Measurements from ENCODE around the gene KLF17. TPM values are rescaled to one million over a fixed set of nuclear protein-coding genes. Genes with fewer than 3 reads are reported as not detected.
"Not testable (repeated sequence)": the region's sequence is repeated elsewhere in the genome, so short reads cannot be mapped to it uniquely, and the experiment has no call there.

KLF17 gene
- polyA plus RNA-seq, 1 donor (not counting 4 experiments of a cell fraction or from before 2014, with no cell fraction given), result not detected

- Histone ChIP-seq H2AFZ (ENCODE audit: control insufficient read depth, low read length) (no peak overlapping the region), H3K4me2 (ENCODE audit: control insufficient read depth, extremely low read depth, insufficient read depth, low read depth, low read length) (no peak overlapping the region), H3K9ac (ENCODE audit: control insufficient read depth, extremely low read depth, insufficient read depth, low read length) (no peak overlapping the region), H3K9me3 (ENCODE audit: control insufficient read depth, low read depth, low read length) (no peaks in the 10 kb centered on the region), H3K27ac (ENCODE audit: control insufficient read depth, insufficient read depth, low read length) (no peak overlapping the region), H4K20me1 (ENCODE audit: control insufficient read depth, extremely low read depth, insufficient read depth, low read length) (no peaks in the 10 kb centered on the region), H3K36me3 (ENCODE audit: control insufficient read depth in 2 of 2, extremely low read depth in 1 of 2, insufficient read depth in 2 of 2, low read length in 2 of 2) (no peaks in the 10 kb centered on the region), H3K9me1 (ENCODE audit: control insufficient read depth, extremely low read depth, insufficient read depth, low read length) (no peaks in the 10 kb centered on the region), H3K4me1 (ENCODE audit: control insufficient read depth, extremely low read depth, insufficient read depth, low read length) (no peaks in the 10 kb centered on the region), H3K27me3 (ENCODE audit: control insufficient read depth, extremely low read depth, insufficient read depth, low read length) (no peaks in the 10 kb centered on the region), H3K4me3 (ENCODE audit: control insufficient read depth in 2 of 3, extremely low read depth in 1 of 3, insufficient read depth in 2 of 3, low read depth in 1 of 3, low read length in 3 of 3) (no peak overlapping the region), H3K79me2 (ENCODE audit: control insufficient read depth, insufficient read depth, low read length) (no peaks in the 10 kb centered on the region)
- FAIRE-seq (no peak), DNase-seq (ENCODE audit: low read depth, low spot score) (no peak)
- dilution Hi-C loops (cut with MboI; ENCODE audit: extremely low pct_ligation_motif_present, low sequenced_read_pairs), result no loop called here
- TF ChIP-seq CTCF (optimal IDR thresholded peaks at IDR 0.05 in 1 of 3, IDR thresholded peaks at IDR 0.05 in 1 of 3, conservative IDR thresholded peaks at IDR 0.05 in 1 of 3; ENCODE audit: extremely low read depth in 1 of 3, insufficient read depth in 2 of 3, low read length in 3 of 3) (no peak), EZH2 (IDR thresholded peaks at IDR 0.05; ENCODE audit: low read length) (no peak)
Observed at GRCh38 chr1:44138239-44138638, 19.6 kb downstream of the KLF17 start.

GRCh38 chr1:44139565-44139964, 20.9 kb downstream of the KLF17 start:
- H3K36me3 ChIP-seq (ENCODE audit: control insufficient read depth in 2 of 2, extremely low read depth in 1 of 2, insufficient read depth in 2 of 2, low read length in 2 of 2); H3K27me3 ChIP-seq (ENCODE audit: control insufficient read depth, extremely low read depth, insufficient read depth, low read length); H3K4me3 ChIP-seq (ENCODE audit: control insufficient read depth in 2 of 3, extremely low read depth in 1 of 3, insufficient read depth in 2 of 3, low read depth in 1 of 3, low read length in 3 of 3); dilution Hi-C loops (cut with MboI; ENCODE audit: extremely low pct_ligation_motif_present, low sequenced_read_pairs); H3K9me3 ChIP-seq (ENCODE audit: control insufficient read depth, low read depth, low read length); H2AFZ ChIP-seq (ENCODE audit: control insufficient read depth, low read length); H3K9ac ChIP-seq (ENCODE audit: control insufficient read depth, extremely low read depth, insufficient read depth, low read length); H3K27ac ChIP-seq (ENCODE audit: control insufficient read depth, insufficient read depth, low read length); DNase-seq (ENCODE audit: low read depth, low spot score); H4K20me1 ChIP-seq (ENCODE audit: control insufficient read depth, extremely low read depth, insufficient read depth, low read length); H3K4me1 ChIP-seq (ENCODE audit: control insufficient read depth, extremely low read depth, insufficient read depth, low read length); H3K4me2 ChIP-seq (ENCODE audit: control insufficient read depth, extremely low read depth, insufficient read depth, low read depth, low read length); H3K79me2 ChIP-seq (ENCODE audit: control insufficient read depth, insufficient read depth, low read length); H3K9me1 ChIP-seq (ENCODE audit: control insufficient read depth, extremely low read depth, insufficient read depth, low read length); FAIRE-seq: not testable (repeated sequence)

- Histone ChIP-seq H3K4me2 (ENCODE audit: control insufficient read depth, extremely low read depth, insufficient read depth, low read depth, low read length) (no peak within 1 kb of the TSS), H4K20me1 (ENCODE audit: control insufficient read depth, extremely low read depth, insufficient read depth, low read length) (no peaks in the 10 kb centered on the region), H3K4me1 (ENCODE audit: control insufficient read depth, extremely low read depth, insufficient read depth, low read length) (no peaks in the 10 kb centered on the region), H3K27me3 (ENCODE audit: control insufficient read depth, extremely low read depth, insufficient read depth, low read length) (no peaks in the 10 kb centered on the region), H3K9me3 (ENCODE audit: control insufficient read depth, low read depth, low read length) (no peaks in the 10 kb centered on the region), H3K4me3 (ENCODE audit: control insufficient read depth in 2 of 3, extremely low read depth in 1 of 3, insufficient read depth in 2 of 3, low read depth in 1 of 3, low read length in 3 of 3) (no peak within 1 kb of the TSS), H3K27ac (ENCODE audit: control insufficient read depth, insufficient read depth, low read length) (no peak within 1 kb of the TSS), H3K36me3 (ENCODE audit: control insufficient read depth in 2 of 2, extremely low read depth in 1 of 2, insufficient read depth in 2 of 2, low read length in 2 of 2) (no peaks in the 10 kb centered on the region), H3K9ac (ENCODE audit: control insufficient read depth, extremely low read depth, insufficient read depth, low read length) (no peak within 1 kb of the TSS), H2AFZ (ENCODE audit: control insufficient read depth, low read length) (no peak within 1 kb of the TSS), H3K79me2 (ENCODE audit: control insufficient read depth, insufficient read depth, low read length) (no peaks in the 10 kb centered on the region), H3K9me1 (ENCODE audit: control insufficient read depth, extremely low read depth, insufficient read depth, low read length) (no peaks in the 10 kb centered on the region)
- dilution Hi-C loops (cut with MboI; ENCODE audit: extremely low pct_ligation_motif_present, low sequenced_read_pairs), result no loop called here
- no peak for FAIRE-seq
- DNase-seq (ENCODE audit: low read depth, low spot score), result no peak
- TF ChIP-seq EZH2 (IDR thresholded peaks at IDR 0.05; ENCODE audit: low read length) (no peak), CTCF (optimal IDR thresholded peaks at IDR 0.05 in 1 of 3, IDR thresholded peaks at IDR 0.05 in 1 of 3, conservative IDR thresholded peaks at IDR 0.05 in 1 of 3; ENCODE audit: extremely low read depth in 1 of 3, insufficient read depth in 2 of 3, low read length in 3 of 3) (no peak)
Observed at GRCh38 chr1:44141531-44141930, 22.9 kb downstream of the KLF17 start, which contains the start of gene KLF18. KLF18 (minus strand) TSS chr1:44141631; CDS start chr1:44141631, 0 bp downstream.
